KMS-11 (cell line): ENCODE measurements around the gene DAZAP2.
"Not testable (repeated sequence)": the region's sequence is repeated elsewhere in the genome, so short reads cannot be mapped to it uniquely, and the experiment has no call there.

Experiments used
- H2AFZ ChIP-seq: fragments of 200-600 bp; sonication (generic); 2 replicates; pipeline ENCODE4 v1.6.1; 2016; ENCODE audit warnings: antibody characterized with exemption, mixed run types, low read depth
- H3K27ac ChIP-seq: fragments of 200-600 bp; sonication (generic); 2 replicates; pipeline ENCODE4 v1.6.1; 2016; ENCODE audit warnings: mild to moderate bottlenecking, mixed run types
- H3K27me3 ChIP-seq: fragments of 200-600 bp; sonication (generic); 2 replicates; pipeline ENCODE4 v1.6.1; 2017; ENCODE audit warnings: mild to moderate bottlenecking, low read depth, mixed run types, moderate library complexity; ENCODE audit not compliant: insufficient read depth
- H3K36me3 ChIP-seq: fragments of 200-600 bp; sonication (generic); 2 replicates; pipeline ENCODE4 v1.6.1; 2017; ENCODE audit warnings: mild to moderate bottlenecking, mixed run types; ENCODE audit not compliant: insufficient read depth
- H3K4me1 ChIP-seq: fragments of 200-600 bp; sonication (generic); 2 replicates; pipeline ENCODE4 v1.6.1; 2016; ENCODE audit warnings: mild to moderate bottlenecking, low read depth, mixed run types; ENCODE audit not compliant: poor library complexity, severe bottlenecking
- H3K4me2 ChIP-seq: fragments of 200-600 bp; sonication (generic); 2 replicates; pipeline ENCODE4 v1.7.0; 2016; ENCODE audit warnings: mild to moderate bottlenecking, mixed run types
- H3K4me3 ChIP-seq: fragments of 200-600 bp; sonication (generic); IDR thresholded peaks from 2 replicates; pipeline ENCODE4 v1.6.1; 2017; ENCODE audit warnings: low read depth, low read length, mixed read lengths; ENCODE audit not compliant: insufficient read depth
- H3K79me2 ChIP-seq: fragments of 200-600 bp; sonication (generic); 2 replicates; pipeline ENCODE4 v1.6.1; 2016; ENCODE audit warnings: low read depth, mixed run types; ENCODE audit not compliant: insufficient read depth
- H3K9ac ChIP-seq: fragments of 200-600 bp; sonication (generic); 2 replicates; pipeline ENCODE4 v1.6.1; 2016; ENCODE audit warnings: mild to moderate bottlenecking, mixed run types
- H4K20me1 ChIP-seq: fragments of 200-600 bp; sonication (generic); 2 replicates; pipeline ENCODE4 v1.6.1; 2016; ENCODE audit warnings: mild to moderate bottlenecking, mixed run types; ENCODE audit not compliant: insufficient read depth
- CTCF ChIP-seq: fragments of 200-600 bp; sonication (generic); conservative IDR thresholded peaks from 2 replicates; pipeline ENCODE4 v1.6.1; 2017; ENCODE audit warnings: low read depth, mild to moderate bottlenecking, antibody characterized with exemption, low read length, moderate library complexity, mixed read lengths

The DAZAP2 gene

GRCh38 chr12:51224625-51225024 lies 14.0 kb upstream of the DAZAP2 start:
- Histone ChIP-seq H3K9ac (no peak overlapping the region), H3K27ac (no peak overlapping the region), H3K4me1 (peaks cover 2% of the 10 kb centered on the region), H3K79me2 (no peaks in the 10 kb centered on the region), H2AFZ (no peak overlapping the region), H3K36me3 (no peaks in the 10 kb centered on the region), H4K20me1 (no peaks in the 10 kb centered on the region), H3K4me2 (no peak overlapping the region), H3K4me3 (no peak overlapping the region), H3K27me3 (no peaks in the 10 kb centered on the region)
- TF ChIP-seq CTCF = no peak

- Histone ChIP-seq H3K4me3 (no peak overlapping the region), H3K27ac (no peak overlapping the region), H4K20me1 (no peaks in the 10 kb centered on the region), H3K4me2 (no peak overlapping the region), H3K79me2 (no peaks in the 10 kb centered on the region), H3K4me1 (no peaks in the 10 kb centered on the region), H2AFZ (no peak overlapping the region), H3K27me3 (no peaks in the 10 kb centered on the region), H3K36me3 (no peaks in the 10 kb centered on the region), H3K9ac (no peak overlapping the region)
- no peak for TF ChIP-seq CTCF
Observed at GRCh38 chr12:51225234-51225633, 13.4 kb upstream of the DAZAP2 start.

- Histone ChIP-seq H3K4me2 (no peak overlapping the region), H4K20me1 (no peaks in the 10 kb centered on the region), H2AFZ (no peak overlapping the region), H3K79me2 (no peaks in the 10 kb centered on the region), H3K27me3 (no peaks in the 10 kb centered on the region), H3K4me3 (no peak overlapping the region), H3K36me3 (no peaks in the 10 kb centered on the region), H3K9ac (no peak overlapping the region), H3K4me1 (no peaks in the 10 kb centered on the region), H3K27ac (no peak overlapping the region)
- TF ChIP-seq CTCF = no peak
Observed at GRCh38 chr12:51225771-51226170, 12.9 kb upstream of the DAZAP2 start.

GRCh38 chr12:51227112-51227511 lies 11.5 kb upstream of the DAZAP2 start:
- not testable (repeated sequence) for H3K4me2 ChIP-seq, H2AFZ ChIP-seq, H3K9ac ChIP-seq, H3K36me3 ChIP-seq, H3K79me2 ChIP-seq, H3K27ac ChIP-seq, H3K27me3 ChIP-seq, H4K20me1 ChIP-seq, H3K4me1 ChIP-seq, H3K4me3 ChIP-seq

GRCh38 chr12:51227962-51228361 lies 10.7 kb upstream of the DAZAP2 start:
- no peaks in the 10 kb centered on the region for H3K4me1 ChIP-seq
- H4K20me1 ChIP-seq = no peaks in the 10 kb centered on the region
- H3K4me2 ChIP-seq = no peak overlapping the region
- no peak overlapping the region for H3K4me3 ChIP-seq
- H3K27ac ChIP-seq = no peak overlapping the region
- no peaks in the 10 kb centered on the region for H3K79me2 ChIP-seq
- no peaks in the 10 kb centered on the region for H3K27me3 ChIP-seq
- no peaks in the 10 kb centered on the region for H3K36me3 ChIP-seq
- no peak for TF ChIP-seq CTCF
- no peak overlapping the region for H2AFZ ChIP-seq
- H3K9ac ChIP-seq = no peak overlapping the region
